M059J (cell line): ENCODE results near the gene SMAD7. TPM values are rescaled to one million over a fixed set of nuclear protein-coding genes. Genes with fewer than 3 reads are reported as not detected.
A peak's percentile ranks its signal among the peaks of the same experiment; 100 is the strongest.

Experiments used
- DNase-seq: peaks from one replicate; pipeline ENCODE4 v3.0.0-alpha.2; 2012; ENCODE audit warnings: low read depth
- total RNA-seq: library from RNA; depleted of rRNA; stranded (reverse); fragments of >200 nt; shearing (Covaris generic); gene quantifications from 2 replicates; pipeline ENCODE4 v1.2.3, GENCODE V29; 2014

Gene SMAD7
- total RNA-seq, 1 experiment from 2014 or later, result 19.3 TPM

- DNase-seq, result no peak
Observed at GRCh38 chr18:48915626-48916425, 34.9 kb downstream of the SMAD7 start.

DNA sequence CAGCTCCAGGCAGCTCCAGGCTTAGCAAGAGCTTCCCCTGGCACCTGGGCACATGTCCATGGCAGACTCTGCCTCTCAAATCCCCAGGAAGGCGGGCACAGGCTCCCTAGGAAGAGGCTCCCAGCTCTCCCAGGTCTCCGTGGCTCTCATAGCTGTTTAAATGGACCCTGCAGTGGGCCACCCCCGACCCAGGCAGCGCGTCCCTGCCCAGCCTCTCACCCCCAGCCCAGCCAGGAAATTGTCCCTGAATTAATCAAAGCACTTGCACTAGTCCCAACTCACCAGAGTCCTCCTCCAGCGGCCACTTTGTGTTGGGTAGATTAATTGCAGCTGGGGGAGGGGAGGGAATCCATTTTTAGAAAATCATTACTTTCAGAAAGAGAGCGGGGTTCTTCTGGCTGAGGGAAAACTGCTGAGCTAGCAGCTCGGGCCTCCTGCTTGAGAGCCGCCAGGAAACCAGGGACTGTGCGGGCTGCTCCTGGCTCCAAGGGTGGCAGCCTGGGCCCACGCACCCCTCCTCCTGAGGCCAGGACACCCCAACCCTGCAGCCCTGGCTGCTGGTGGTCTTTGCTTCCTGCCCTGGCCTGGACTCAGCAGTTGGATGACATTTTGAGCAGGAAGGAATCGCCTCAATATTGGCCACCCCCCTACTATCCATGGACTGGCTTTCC is 36.0 kb downstream of the SMAD7 start:
- DNase-seq, result no peak

DNA sequence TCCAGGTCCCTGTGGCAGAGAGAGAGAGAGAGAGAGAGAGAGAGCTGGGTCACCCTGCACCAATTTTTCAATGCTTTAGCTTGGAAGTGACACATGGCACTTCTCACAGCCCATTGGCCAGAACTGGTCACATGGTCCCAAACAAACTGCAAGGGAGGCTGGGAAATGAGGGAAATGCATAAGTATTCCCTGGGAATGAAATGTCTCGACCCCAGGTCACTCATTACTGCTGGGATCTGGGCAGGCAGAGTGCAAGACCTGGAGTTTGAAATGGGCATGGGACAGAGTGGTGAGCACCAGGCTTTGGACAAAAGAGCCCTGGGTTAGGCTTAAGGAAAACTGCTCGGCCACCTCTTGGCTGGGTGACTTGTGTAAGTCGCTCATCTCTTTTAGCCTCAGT is 37.0 kb downstream of the SMAD7 start:
- no peak for DNase-seq

DNA sequence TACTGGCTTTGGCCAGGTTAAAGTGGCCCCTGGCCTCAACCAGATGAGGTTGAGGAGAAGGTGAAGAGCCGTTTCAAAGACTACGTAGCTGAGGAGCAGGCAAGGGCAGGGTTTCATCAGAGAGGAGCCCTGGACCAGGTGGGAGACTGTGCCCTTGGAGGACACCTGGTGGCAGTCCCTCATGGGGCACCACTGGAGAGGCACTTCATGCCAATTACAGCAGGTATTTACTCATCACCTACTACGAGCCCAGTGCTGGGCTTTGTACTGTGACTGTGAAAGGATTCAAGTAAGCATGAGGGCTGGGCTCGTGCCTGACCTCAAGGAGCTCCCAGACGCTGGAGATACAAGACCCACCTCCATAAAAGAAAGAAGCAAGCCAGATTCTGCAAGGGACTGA is 37.6 kb downstream of the SMAD7 start:
- DNase-seq, result no peak

DNA sequence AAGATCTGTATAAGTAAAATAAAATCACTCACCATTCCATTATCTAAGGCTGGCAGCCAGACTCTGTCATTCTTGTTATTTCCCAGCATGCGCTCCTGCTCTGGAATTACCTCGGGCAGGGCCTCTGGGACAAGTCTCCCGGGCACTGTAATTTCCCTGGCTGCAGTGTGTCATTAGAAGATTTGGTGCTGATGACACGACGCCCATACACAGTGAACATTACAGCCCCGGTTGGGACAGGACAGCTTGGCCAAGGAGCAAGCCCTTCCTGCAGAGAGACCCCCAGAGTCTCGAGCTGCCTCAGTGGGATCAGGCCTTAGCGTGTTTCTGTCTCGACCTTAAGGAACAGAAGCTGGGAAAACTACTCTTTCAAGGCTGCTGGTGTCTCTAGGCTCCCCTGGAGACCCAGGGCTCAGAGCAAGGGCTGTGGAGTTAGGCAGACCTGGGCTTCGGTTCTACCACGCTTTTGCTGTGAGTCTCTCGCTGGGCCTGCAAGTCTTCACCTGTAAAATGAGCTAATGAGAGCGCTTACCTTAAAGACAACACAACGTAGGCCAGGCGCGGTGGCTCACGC is 39.7 kb downstream of the SMAD7 start:
- DNase-seq, result no peak

DNA sequence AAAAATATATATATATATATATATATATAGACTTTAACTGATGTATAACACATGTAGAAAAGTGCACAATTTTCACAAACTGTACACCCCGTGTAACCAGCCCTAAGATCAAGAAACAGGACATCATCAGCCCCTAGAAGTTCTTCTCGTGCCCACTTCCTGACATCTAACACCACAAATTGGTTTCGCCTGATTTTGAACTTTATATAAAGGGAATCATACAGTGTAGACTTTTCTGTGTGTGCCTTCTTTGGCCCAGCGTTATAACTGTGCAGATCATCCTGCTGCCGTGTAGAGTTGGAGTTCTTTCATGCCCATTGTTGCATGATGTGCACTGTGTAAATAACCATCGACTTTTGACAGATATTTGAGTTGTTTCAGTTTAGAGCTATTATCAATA is 41.0 kb downstream of the SMAD7 start:
- no peak for DNase-seq

- no peak for DNase-seq
Observed at GRCh38 chr18:48908916-48909315, 41.8 kb downstream of the SMAD7 start.

- DNase-seq, result no peak
Observed at GRCh38 chr18:48905513-48905912, 45.3 kb downstream of the SMAD7 start.

DNA sequence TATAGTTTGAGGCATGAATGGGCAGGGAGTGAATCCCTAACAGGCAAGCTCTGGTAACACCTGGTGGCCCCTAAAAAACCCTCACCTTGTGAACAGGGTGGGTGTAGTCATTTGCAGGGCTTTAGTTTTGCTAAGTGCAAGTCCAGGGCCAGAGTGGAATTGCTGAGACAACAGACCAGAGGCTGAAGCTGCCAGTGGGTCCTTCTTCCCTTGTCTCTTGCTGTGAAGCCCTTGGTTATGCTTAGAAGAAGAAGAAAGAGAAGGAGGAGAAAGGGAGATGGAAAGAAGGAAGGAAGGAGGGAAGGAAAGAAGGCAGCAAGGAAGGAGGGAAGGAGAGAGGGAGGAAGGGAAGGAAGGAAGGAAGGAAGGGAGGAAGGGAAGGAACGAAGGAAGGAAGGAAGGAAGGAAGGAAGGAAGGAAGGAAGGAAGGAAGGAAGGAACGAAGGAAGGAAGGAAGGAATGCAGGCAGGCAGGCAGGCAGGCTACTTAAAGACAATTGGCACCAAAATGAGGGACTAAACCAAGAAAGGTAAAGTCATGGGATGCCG is 45.8 kb downstream of the SMAD7 start:
- no peak for DNase-seq

GRCh38 chr18:48904091-48904490 is 46.7 kb downstream of the SMAD7 start:
- DNase-seq, result peak; percentile 53

GRCh38 chr18:48902856-48903601 is 47.7 kb downstream of the SMAD7 start:
- DNase-seq, result peak; percentile 66

DNA sequence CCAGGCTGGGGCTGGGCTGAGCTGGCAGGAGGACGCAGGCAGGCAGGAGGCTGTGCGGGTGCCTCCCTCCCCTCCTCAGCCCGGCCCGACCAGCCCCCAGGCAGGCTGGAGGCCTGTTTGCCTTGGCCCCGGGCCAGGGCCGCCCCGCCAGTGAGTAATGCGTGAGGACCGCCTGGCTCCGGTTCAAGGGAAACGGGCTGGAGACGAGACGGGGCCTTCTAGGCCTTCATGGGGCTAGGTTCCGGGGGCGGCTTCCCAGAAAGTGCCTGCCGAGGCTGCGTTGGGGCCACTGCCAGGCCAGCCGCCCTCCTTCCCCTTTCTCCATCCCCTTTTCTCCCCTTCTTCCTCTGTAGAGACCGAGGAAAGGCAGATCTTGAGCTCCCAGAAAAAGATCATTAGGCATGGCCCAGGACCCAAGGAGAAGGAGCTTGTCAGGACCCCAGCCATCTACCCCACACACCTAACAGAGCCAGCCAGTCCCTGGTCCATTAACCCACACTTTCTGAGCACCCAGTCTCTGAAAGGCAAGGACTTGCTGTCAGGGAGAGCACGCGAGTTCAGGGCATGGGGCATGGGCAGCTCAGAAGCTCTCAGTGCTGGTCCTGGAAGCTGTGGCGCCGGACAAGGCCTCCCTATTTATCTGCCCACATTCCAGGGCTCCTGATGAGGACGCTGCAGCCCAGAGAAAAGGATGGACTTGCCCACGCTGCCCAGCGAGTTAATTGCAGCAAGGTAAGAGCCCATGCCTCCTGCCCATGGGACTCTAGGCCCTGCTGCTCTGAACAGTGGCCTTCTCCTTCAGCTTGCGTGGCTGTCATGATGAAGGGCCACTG is 48.5 kb downstream of the SMAD7 start:
- DNase-seq, result peak; percentile 91

- DNase-seq, result no peak
Observed at GRCh38 chr18:48901145-48902022, 49.4 kb downstream of the SMAD7 start.

DNA sequence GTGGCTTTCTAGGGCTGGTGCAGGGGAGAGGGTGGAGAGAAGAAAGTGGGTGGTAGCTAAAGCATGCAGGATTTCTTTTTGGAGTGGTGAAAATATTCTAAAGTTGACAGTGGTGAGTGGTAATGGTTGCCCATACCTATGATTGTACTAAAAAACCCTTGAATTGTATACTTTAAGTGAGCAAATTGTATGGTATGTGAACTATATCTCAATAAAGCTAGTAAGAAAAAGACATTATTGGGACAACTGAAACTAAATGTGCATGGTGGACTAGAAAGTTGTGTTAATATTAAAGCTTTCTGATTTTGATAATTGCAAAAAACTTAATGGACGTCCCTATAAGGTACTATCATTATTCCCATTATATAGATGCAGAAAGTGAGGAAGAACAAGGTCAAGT is 50.3 kb downstream of the SMAD7 start:
- no peak for DNase-seq

- no peak for DNase-seq
Observed at GRCh38 chr18:48899558-48900174, 51.1 kb downstream of the SMAD7 start.

GRCh38 chr18:48898521-48898920 is 52.2 kb downstream of the SMAD7 start:
- no peak for DNase-seq

DNA sequence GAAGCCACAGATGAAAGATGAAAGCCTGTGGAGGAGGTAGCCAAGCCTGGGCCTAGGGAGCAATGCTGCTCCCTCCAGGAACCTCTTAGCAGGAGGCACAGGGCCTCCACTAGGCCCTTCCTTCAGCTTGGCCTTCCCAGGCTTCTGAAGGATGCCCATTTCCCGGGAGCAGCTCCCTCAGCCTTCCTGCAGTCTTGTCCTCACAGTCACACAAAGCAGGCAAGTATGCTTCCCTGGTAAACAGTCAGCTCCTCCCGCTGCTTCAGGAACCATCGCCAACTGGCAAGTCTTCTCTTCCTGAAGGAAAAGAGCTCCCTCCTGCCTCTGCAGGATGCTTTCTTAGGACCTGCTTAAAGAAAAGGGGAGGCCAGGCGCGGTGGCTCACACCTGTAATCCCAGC is 53.2 kb downstream of the SMAD7 start:
- no peak for DNase-seq

GRCh38 chr18:48896875-48897511 is 53.8 kb downstream of the SMAD7 start:
- DNase-seq, result peak; percentile 89

DNA sequence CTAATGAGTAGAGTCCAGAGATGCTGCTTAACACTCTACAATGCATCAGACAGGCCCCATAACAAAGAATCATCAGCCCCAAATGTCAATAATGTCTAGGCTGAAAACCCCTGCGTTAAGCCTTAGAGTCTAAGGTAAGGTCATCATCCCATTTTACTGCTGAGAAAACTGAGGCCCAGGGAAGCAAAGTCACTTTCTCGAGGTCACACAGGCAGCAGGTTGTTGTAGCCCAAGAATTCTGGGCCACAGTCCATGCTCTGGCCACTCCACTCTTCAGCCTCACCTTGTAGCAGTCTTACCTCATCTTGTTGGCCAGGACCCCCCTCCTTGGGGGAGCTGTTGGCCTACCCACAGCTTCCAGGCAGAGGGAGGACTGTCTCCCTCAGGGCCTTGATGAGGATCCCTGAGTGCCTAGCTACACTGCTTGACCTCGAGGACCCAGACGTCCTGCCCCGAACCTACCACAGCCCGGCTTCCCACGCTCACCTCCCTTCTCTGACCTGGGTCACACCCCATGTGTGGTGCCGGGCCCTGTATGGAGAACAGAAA is 54.4 kb downstream of the SMAD7 start:
- DNase-seq, result no peak
